SW480 (cell line): ENCODE measurements around the gene HERC2.
"Not testable (repeated sequence)": the region's sequence is repeated elsewhere in the genome, so short reads cannot be mapped to it uniquely, and the experiment has no call there.

Source experiments
- DNase-seq: peaks from one replicate; pipeline ENCODE4 v3.0.0-alpha.2; 2016; ENCODE audit warnings: low spot score

The HERC2 gene, protein sequence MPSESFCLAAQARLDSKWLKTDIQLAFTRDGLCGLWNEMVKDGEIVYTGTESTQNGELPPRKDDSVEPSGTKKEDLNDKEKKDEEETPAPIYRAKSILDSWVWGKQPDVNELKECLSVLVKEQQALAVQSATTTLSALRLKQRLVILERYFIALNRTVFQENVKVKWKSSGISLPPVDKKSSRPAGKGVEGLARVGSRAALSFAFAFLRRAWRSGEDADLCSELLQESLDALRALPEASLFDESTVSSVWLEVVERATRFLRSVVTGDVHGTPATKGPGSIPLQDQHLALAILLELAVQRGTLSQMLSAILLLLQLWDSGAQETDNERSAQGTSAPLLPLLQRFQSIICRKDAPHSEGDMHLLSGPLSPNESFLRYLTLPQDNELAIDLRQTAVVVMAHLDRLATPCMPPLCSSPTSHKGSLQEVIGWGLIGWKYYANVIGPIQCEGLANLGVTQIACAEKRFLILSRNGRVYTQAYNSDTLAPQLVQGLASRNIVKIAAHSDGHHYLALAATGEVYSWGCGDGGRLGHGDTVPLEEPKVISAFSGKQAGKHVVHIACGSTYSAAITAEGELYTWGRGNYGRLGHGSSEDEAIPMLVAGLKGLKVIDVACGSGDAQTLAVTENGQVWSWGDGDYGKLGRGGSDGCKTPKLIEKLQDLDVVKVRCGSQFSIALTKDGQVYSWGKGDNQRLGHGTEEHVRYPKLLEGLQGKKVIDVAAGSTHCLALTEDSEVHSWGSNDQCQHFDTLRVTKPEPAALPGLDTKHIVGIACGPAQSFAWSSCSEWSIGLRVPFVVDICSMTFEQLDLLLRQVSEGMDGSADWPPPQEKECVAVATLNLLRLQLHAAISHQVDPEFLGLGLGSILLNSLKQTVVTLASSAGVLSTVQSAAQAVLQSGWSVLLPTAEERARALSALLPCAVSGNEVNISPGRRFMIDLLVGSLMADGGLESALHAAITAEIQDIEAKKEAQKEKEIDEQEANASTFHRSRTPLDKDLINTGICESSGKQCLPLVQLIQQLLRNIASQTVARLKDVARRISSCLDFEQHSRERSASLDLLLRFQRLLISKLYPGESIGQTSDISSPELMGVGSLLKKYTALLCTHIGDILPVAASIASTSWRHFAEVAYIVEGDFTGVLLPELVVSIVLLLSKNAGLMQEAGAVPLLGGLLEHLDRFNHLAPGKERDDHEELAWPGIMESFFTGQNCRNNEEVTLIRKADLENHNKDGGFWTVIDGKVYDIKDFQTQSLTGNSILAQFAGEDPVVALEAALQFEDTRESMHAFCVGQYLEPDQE (N-terminal part only)

DNA sequence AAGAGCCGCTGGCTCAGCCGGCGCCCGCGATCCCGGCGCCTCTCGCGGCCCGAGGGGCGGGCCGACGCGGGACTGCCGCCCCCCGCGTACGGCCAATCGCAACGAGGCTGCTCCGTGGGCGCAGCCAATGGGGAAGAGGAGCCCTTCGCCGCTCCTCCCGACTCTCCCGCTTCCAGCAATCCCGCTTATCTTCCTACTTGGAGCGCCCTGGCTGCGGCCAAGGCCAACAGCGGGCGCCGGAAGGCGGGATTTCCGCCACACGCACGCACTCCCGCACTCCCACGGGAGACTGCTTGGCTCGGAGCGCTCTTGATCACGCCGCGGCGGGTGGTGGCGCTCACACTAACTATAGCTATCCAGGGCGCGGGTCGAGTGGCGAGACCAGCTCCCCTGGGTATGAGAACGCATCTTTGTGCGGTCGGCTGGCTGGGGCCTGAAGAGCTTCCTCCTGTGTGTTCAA, at the start of gene HERC2:
TSS of gene HERC2 (minus strand) at position 51 of the 460 bp plus-strand sequence. CDS start 746 bp downstream, outside the sequence.
- not testable (repeated sequence) for DNase-seq

DNA sequence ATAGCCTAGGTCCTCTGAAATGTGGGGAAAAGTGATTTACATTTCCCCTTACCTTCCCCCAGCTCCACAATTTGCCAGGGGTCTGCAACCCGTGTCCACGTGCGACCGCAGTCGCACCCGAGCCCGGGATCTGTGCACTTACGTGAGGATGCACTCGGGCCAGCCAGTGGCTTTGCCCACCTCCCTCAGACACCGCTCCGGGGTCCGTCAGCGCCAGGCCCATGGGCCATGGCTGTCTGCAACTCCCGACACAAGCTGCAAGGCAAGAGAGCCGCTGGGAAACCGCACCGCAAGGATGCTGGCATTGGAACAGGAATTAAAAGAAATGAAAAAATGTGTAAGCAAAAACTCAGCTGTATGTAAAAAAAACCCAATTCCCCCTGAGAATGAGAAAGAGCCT, 43.5 kb upstream of the HERC2 start:
- not testable (repeated sequence) for DNase-seq

DNA sequence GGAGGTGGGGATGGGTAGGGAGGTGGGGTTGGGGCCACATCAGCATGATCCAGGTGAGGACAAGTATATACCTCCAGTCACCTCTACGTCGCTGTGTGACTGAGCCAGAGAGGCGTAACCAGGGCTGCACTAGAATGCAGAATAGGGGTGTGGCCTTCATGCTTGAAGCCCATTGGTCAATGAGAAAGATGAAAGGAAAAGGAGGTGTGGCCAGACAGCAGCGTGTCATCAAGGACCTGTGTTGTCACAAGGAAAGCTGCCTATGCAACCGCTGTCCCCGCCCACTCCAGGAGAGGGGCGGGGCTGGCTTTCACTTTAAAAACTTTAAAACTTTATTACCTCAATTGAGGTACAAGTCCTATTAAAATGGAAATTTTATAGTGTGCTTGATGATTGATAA, 36.0 kb upstream of the HERC2 start, which contains the start of gene GOLGA6L24:
TSS of gene GOLGA6L24 (minus strand) at position 101 of the 400 bp plus-strand sequence. CDS start at position 40, 61 bp downstream.
- not testable (repeated sequence) for DNase-seq

DNA sequence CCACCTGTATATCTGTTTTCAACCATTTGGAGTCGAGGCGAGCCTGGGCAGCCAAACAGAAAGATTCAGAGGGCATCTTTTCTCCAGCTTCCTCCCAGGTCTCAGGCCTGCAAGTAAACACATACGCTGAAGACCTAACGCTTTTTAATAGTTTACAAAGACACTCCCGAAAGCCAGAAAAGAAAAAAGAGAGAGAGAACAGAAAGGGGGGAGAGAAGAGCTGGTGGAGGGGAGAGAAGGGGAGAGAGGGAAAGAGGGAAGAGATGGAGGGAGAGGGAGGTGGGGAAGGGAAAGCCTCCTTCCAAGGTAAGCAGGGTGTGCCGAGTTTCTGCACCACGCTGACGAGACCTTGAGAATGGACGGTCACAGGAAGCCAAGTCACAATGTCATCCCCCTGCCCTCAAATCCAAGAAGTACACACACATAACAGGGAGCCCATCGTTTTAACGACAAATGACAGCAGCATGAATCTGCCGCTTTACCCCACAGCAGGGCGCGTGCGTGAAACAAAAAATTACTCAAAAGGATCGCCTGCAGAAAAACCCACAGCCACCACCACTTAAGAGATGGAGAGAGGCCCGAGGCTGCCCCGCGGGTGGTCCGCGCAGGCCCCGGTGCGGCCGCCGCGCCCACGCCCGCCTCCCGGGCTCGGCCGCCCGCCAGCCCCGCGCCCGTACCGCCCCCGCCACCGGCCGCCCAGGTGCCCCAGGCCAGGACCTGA, 461 bp downstream of the HERC2 start:
- DNase-seq: not testable (repeated sequence)

DNA sequence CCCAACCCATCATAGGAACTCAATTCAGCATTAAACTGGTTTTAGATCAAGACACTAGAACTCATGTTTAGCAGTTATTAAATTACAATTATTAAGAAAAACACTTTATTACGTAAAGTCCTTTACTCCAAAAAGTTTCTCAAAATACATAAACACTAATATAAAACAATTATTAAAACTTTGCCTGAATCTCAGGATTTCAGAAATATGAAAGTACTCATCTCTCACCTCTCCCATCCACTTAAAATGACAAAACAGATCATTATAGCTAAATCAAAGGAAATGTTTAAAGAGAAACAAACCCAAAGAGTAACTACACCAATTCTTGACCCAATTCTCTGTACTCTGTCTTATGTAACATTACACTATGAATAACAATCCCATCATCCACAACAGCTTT, 2.3 kb downstream of the HERC2 start:
- not testable (repeated sequence) for DNase-seq

DNA sequence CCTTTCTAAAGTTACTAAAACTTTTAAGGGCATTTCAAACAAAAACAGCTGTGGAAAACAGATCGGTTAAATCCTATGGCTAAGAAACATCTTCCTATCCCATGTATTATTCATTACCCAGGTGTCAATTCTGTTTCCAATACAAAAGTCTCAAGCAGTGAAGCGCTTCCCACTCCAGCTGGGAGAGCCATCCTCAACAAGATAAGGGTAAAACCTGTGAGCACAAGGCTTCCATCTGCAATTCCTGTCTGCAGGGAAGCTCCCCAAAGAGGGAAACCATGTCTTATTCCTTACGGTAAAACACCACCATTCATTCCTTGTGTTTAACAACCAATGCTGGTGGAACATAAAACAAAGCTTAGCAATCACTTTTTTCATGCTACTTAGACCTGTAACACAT, 3.2 kb downstream of the HERC2 start:
- not testable (repeated sequence) for DNase-seq

DNA sequence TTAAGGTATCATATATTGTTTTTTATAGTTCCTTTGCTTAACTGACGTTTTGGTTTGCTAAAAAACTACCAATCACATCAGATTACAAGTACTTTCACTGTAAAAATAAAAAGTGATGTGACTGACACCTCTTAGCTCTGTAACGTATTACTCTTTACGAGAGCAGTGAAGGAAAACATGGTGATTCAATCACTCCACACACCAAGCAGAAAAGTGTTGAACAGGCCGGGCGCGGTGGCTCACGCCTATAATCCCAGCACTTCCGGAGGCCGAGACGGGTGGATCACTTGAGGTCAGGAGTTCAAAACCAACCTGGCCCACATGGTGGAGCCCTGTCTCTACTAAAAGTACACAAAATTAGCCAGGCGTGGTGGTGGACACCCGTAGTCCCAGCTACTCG, 3.9 kb downstream of the HERC2 start:
- DNase-seq: not testable (repeated sequence)

DNA sequence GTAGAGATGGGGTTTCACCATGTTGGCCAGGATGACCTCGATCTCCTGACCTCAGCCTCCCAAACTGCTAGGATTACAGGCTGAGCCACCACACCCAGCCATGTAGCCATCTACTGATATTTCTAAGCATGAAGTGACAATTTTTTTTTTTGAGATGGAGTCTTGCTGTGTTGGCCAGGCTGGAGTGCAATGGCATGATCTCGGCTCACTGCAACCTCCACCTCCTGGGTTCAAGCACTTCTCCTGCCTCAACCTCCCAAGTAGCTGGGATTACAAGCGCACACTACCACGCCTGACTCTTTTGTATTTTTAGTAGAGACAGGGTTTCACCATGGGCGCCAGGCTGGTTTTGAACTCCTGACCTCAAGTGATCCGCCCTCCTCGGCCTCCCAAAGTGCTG, 5.0 kb downstream of the HERC2 start:
- not testable (repeated sequence) for DNase-seq

DNA sequence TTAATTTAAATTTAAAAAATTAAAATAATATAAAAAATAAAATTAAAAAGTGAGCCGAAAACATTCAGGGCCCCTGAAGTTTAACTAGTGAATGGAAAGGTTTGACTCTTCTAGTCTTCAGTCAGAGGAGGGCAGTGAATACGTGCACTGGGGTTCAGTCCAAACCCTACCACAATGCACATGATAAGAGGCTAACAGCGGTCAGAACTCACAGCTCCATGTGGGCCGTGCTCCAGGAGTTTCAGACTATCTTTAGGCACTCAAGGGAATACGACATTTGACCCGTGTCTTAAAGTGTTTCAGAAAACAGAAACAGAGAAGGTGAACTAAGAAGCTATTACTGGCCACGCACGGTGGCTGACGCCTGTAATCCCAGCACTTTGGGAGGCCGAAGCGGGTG, 11.5 kb downstream of the HERC2 start:
- DNase-seq: not testable (repeated sequence)

DNA sequence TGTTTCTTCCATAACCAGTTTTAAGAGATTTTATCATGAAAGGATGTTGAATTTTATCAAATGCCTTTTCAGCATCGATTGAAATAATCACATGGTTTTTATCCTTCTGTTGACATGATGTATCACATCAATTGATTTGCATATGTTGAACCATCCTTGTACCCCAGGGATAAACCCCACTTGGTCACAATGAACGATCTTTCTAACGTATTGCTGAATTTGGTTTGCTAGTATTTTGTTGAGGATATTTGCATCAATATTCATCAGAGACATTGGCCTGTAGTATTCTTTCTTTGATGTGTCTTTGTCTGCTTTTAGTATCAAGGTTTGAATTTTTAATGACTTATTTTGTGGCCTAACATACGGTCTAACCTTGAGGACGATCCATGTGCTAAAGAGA, 13.3 kb downstream of the HERC2 start:
- DNase-seq: not testable (repeated sequence)

DNA sequence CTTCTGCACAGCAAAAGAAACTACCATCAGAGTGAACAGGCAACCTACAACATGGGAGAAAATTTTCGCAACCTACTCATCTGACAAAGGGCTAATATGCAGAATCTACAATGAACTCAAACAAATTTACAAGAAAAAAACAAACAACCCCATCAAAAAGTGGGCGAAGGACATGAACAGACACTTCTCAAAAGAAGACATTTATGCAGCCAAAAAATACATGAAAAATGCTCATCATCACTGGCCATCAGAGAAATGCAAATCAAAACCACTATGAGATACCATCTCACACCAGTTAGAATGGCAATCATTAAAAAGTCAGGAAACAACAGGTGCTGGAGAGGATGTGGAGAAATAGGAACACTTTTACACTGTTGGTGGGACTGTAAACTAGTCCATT, 16.3 kb downstream of the HERC2 start:
- DNase-seq: not testable (repeated sequence)

DNA sequence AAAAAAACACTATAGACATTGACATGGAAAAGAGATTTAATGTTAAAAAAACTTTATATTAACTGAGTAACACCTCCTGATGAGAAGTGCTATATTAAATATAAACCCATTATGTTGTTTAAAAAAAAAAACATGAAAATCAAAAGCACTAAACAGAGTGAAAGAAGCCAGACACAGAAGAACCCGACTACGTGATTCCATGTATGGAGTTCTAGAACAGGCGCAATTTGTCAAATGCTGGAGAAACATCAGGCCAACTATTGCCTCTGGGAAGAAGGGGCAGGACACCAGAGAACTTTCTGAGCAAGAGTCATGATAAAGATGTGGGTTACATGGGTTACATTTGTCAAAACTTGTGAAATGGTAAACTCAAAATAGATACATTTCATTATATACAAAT, 24.5 kb downstream of the HERC2 start:
- not testable (repeated sequence) for DNase-seq

DNA sequence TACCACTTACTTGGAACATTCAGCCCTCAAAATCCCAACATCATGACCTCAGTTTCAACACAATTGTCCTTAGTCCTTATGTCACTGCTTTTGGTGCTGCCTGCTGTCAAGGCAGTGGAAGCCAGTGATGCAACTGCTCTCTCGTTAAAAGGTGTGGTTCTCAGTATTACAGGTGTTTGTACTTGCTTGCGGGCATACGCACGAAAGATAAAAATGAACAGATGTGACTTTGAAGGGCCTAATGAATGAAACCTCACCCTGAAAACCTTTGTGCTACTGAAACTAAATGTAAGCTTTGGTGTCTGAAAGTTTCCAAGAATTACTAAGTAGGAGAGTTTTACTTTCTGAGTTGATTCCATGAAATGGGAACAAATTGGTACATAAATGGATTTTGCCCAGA, 25.2 kb downstream of the HERC2 start:
- DNase-seq: not testable (repeated sequence)

DNA sequence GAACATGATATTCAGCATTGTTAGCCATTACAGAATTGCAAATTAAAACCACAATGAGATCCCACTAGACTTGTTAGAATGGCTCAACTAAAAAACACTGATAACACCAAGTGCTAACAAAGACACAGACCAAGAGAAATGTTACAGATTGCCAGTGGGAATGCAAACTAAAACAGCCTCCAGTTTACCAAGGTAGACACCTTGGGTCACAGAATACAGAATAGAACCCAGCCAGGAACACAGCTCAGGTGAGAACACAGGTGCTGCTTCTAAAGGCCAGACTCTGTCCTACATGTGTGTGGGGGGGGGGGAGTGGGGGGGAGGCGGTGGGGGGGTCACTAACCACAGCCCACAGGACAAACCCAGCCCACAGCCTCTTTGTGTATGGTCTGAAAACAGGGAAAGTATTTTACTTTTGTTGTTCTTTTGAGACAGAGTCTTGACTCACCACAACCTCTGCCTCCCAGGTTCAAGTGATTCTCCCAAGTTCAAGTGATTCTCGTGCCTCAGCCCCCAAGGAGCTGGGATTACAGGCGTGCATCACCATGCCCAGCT, 26.9 kb downstream of the HERC2 start:
- DNase-seq: not testable (repeated sequence)

DNA sequence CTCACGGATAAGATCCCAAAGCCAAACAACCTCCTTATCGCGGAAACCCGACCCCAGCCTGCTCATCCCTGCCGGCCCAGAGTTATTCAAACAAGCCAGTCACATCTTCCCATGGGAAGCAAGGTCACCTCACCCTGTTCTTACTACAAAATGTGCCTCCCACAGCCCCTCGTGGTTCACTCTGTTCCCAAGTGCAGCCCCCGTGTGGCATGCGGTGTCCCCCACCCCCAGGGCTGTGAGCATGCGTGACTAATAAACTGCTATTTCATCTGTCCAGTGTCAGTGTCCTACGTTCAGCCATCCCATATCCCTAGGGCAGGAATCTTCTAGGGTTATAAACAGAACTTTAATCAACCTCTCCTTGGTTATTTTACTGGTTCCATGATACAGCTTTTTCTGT, 27.4 kb downstream of the HERC2 start:
- not testable (repeated sequence) for DNase-seq

DNA sequence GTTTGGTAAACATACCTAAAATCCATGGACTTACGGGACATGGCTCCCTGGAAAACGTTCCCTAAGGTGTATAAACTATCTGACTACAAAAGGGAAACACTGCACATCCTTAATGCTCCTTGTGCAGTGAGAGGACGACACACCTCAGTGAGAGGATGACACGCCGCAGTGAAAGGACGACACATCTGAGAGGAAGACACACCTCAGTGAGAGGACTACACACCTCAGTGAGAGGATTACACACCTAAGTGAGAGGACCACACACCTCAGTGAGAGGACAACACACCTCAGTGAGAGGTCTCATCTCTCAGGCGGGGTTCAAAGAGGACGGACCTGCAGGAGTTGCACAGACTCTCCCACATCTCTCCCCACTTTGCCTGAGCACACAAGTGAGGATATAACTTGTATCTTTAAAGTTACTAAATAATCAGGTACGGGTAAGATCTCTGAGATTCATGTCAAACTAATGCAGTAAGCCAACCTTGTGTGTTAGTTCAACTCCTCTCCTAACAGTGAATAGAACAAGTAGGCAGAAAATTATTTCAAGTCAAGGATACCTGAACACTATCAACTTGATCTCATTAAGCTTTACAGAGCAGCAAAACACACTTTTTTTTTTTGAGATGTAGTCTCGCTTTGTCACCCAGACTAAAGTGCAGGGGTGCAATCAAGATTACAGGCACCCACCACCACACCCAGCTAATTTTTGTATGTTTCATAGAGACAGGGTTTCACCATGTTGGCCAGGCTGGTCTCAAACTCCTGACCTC, 32.1 kb downstream of the HERC2 start:
- DNase-seq: no peak

DNA sequence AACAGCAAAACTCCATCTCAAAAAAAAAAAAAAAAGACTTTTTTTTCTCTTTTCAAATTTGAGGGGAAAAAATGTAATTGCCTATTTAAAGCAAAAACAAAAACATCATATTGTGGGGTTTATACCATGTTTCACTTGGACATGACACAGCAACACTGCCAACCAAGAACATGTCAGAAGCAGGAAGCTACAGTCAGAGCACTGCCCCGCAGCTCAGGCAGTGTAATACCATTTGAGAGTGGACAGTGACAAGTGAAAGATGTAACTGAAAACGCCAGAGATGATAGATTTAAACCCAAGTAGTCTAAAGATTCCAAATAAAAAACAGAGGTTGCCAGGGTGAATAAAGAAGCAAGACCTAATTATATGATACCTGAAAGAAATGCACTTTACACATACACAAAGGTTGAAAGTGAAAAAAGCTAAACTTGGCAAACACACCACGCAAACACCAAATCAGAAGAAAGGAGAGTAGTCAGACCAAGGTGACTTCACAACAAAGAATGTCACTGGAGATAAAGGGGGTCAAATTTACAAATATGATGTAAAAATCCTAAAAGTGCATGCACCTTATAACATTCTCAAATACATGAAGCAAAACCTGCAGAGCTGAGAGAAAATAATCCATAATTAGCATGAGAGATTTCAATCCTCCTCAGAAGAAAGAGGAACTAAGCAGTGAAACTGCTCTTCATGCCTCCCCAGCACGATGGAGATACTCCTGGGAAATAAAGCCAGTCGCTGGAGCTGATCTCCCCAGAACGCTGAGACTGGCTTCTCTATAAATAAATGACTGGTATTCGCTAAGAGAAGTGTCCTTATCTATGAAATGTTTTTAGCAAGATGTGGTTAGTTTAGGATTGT, 32.9 kb downstream of the HERC2 start:
- DNase-seq: not testable (repeated sequence)

DNA sequence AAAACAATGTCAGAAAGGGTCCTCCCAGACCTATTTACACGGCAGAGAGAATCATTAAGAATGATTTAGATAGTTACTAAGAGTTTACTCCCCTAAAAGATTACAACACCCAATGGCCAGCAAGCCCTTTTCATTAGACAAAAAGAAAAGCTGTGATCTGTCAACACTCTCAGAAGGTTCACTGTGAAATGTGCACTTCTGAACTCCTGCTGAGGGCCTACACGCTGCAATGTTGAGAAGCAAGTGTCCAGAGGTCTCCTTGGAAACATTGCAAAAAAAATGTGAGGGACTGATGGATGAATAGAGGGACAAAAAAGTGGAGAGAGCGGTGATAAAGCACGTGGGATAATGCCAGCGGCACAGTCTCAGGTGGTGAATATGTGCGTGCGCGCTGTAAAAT, 35.3 kb downstream of the HERC2 start:
- DNase-seq: not testable (repeated sequence)

DNA sequence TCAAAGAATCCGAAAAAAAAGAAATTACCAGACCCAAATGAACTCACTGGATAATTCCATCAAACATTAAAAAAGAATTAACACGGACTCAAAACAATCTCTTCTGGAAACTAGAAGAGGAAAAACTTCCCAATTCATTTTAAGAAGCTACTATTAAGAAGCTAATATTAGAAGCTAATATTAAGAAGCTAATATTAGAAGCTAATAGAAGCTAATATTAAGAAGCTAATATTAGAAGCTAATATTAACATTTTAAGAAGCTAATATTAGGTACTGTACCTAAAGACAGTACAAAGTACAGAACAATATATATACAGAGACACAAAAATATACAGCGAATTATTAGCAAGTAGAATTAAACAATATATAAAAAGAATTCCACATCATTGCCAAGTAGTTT, 35.9 kb downstream of the HERC2 start:
- DNase-seq: no peak
